ENCODE results near the gene WDR48. TPM values are rescaled to one million over a fixed set of nuclear protein-coding genes. Genes with fewer than 3 reads are reported as not detected.
A peak's percentile ranks its signal among the peaks of the same experiment; 100 is the strongest.

Gene WDR48
- total and polyA plus RNA-seq, 2 experiments from 2014 or later, result 27.2 to 54.3 TPM

GRCh38 chr3:39106851-39107387, 55.1 kb downstream of the WDR48 start:
- peak; percentile 50 for ATAC-seq
- peak overlapping the region; percentile 98 for H3K4me3 ChIP-seq
- Mint-ChIP-seq H3K27ac (no peak overlapping the region), H3K4me3 (peak overlapping the region; percentile 94), H3K9me3 (no peaks in the 10 kb centered on the region; the same call in 2 of the 3 replicates), H3K27me3 (ENCODE audit: insufficient read depth, low read depth, poor library complexity) (peaks cover 10% of the 10 kb centered on the region), H3K36me3 (ENCODE audit: low read depth) (no peaks in the 10 kb centered on the region; the same call in 1 of the 3 replicates), H3K4me1 (peaks cover 33% of the 10 kb centered on the region)
- H2AFZ ChIP-seq, result peak overlapping the region; percentile 98
- no peaks in the 10 kb centered on the region for H3K4me1 ChIP-seq (ENCODE audit: insufficient read depth)
- peaks cover 9% of the 10 kb centered on the region for H3K79me2 ChIP-seq (replicated peaks; ENCODE audit: insufficient read depth)
- no peak overlapping the region for H3K27ac ChIP-seq (ENCODE audit: low read depth)
- peak; percentile 61 for DNase-seq (ENCODE audit: low spot score)
- H3K36me3 ChIP-seq (ENCODE audit: insufficient read depth), result no peaks in the 10 kb centered on the region
- no peak for TF ChIP-seq ZNF331 (CRISPR knock-in tag; IDR thresholded peaks at IDR 0.05; ENCODE audit: low read depth)
- no peak for TF ChIP-seq NANOG (IDR thresholded peaks at IDR 0.05; ENCODE audit: borderline replicate concordance)
- TF ChIP-seq, protein P1, sequence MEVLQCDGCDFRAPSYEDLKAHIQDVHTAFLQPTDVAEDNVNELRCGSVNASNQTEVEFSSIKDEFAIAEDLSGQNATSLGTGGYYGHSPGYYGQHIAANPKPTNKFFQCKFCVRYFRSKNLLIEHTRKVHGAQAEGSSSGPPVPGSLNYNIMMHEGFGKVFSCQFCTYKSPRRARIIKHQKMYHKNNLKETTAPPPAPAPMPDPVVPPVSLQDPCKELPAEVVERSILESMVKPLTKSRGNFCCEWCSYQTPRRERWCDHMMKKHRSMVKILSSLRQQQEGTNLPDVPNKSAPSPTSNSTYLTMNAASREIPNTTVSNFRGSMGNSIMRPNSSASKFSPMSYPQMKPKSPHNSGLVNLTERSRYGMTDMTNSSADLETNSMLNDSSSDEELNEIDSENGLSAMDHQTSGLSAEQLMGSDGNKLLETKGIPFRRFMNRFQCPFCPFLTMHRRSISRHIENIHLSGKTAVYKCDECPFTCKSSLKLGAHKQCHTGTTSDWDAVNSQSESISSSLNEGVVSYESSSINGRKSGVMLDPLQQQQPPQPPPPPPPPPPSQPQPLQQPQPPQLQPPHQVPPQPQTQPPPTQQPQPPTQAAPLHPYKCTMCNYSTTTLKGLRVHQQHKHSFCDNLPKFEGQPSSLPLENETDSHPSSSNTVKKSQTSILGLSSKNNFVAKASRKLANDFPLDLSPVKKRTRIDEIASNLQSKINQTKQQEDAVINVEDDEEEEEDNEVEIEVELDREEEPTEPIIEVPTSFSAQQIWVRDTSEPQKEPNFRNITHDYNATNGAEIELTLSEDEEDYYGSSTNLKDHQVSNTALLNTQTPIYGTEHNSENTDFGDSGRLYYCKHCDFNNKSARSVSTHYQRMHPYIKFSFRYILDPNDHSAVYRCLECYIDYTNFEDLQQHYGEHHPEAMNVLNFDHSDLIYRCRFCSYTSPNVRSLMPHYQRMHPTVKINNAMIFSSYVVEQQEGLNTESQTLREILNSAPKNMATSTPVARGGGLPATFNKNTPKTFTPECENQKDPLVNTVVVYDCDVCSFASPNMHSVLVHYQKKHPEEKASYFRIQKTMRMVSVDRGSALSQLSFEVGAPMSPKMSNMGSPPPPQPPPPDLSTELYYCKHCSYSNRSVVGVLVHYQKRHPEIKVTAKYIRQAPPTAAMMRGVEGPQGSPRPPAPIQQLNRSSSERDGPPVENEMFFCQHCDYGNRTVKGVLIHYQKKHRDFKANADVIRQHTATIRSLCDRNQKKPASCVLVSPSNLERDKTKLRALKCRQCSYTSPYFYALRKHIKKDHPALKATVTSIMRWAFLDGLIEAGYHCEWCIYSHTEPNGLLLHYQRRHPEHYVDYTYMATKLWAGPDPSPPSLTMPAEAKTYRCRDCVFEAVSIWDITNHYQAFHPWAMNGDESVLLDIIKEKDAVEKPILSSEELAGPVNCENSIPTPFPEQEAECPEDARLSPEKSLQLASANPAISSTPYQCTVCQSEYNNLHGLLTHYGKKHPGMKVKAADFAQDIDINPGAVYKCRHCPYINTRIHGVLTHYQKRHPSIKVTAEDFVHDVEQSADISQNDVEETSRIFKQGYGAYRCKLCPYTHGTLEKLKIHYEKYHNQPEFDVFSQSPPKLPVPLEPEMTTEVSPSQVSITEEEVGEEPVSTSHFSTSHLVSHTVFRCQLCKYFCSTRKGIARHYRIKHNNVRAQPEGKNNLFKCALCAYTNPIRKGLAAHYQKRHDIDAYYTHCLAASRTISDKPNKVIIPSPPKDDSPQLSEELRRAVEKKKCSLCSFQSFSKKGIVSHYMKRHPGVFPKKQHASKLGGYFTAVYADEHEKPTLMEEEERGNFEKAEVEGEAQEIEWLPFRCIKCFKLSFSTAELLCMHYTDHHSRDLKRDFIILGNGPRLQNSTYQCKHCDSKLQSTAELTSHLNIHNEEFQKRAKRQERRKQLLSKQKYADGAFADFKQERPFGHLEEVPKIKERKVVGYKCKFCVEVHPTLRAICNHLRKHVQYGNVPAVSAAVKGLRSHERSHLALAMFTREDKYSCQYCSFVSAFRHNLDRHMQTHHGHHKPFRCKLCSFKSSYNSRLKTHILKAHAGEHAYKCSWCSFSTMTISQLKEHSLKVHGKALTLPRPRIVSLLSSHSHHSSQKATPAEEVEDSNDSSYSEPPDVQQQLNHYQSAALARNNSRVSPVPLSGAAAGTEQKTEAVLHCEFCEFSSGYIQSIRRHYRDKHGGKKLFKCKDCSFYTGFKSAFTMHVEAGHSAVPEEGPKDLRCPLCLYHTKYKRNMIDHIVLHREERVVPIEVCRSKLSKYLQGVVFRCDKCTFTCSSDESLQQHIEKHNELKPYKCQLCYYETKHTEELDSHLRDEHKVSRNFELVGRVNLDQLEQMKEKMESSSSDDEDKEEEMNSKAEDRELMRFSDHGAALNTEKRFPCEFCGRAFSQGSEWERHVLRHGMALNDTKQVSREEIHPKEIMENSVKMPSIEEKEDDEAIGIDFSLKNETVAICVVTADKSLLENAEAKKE (CRISPR knock-in tag; IDR thresholded peaks at IDR 0.05), result no peak
- TF ChIP-seq, protein P2, sequence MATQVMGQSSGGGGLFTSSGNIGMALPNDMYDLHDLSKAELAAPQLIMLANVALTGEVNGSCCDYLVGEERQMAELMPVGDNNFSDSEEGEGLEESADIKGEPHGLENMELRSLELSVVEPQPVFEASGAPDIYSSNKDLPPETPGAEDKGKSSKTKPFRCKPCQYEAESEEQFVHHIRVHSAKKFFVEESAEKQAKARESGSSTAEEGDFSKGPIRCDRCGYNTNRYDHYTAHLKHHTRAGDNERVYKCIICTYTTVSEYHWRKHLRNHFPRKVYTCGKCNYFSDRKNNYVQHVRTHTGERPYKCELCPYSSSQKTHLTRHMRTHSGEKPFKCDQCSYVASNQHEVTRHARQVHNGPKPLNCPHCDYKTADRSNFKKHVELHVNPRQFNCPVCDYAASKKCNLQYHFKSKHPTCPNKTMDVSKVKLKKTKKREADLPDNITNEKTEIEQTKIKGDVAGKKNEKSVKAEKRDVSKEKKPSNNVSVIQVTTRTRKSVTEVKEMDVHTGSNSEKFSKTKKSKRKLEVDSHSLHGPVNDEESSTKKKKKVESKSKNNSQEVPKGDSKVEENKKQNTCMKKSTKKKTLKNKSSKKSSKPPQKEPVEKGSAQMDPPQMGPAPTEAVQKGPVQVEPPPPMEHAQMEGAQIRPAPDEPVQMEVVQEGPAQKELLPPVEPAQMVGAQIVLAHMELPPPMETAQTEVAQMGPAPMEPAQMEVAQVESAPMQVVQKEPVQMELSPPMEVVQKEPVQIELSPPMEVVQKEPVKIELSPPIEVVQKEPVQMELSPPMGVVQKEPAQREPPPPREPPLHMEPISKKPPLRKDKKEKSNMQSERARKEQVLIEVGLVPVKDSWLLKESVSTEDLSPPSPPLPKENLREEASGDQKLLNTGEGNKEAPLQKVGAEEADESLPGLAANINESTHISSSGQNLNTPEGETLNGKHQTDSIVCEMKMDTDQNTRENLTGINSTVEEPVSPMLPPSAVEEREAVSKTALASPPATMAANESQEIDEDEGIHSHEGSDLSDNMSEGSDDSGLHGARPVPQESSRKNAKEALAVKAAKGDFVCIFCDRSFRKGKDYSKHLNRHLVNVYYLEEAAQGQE (IDR thresholded peaks at IDR 0.05; ENCODE audit: unreplicated experiment), result no peak
- no peak for TF ChIP-seq CTCF (conservative IDR thresholded peaks at IDR 0.05; ENCODE audit: low read depth in 2 of 2)
- TF ChIP-seq STAT1 (IDR thresholded peaks at IDR 0.05; ENCODE audit: unreplicated experiment), result no peak
- peak overlapping the region; percentile 82 for H3K4me2 ChIP-seq
- peaks cover 7% of the 10 kb centered on the region for H4K20me1 ChIP-seq (replicated peaks; ENCODE audit: insufficient read depth)
- H3F3A ChIP-seq (replicated peaks; ENCODE audit: low read depth), result no peaks in the 10 kb centered on the region
- no peaks in the 10 kb centered on the region for H3K9me2 ChIP-seq (ENCODE audit: insufficient read depth)
- no peaks in the 10 kb centered on the region for H3K27me3 ChIP-seq (ENCODE audit: insufficient read depth)

All from GM23338 (cell line).